GM23248 (cell line): Measurements from ENCODE around the gene PIAS3.

Experiments
- EZH2 ChIP-seq: fragments of 200-600 bp; sonication (generic); IDR thresholded peaks from 2 replicates; pipeline ENCODE4 v1.6.1; 2018; ENCODE audit warnings: antibody characterized with exemption, mild to moderate bottlenecking; ENCODE audit not compliant: insufficient read depth, poor library complexity, severe bottlenecking
- EZH2phosphoT487 ChIP-seq: fragments of 200-600 bp; sonication (generic); IDR thresholded peaks from 2 replicates; pipeline ENCODE4 v1.6.1; 2018; ENCODE audit warnings: antibody characterized with exemption, moderate library complexity, mild to moderate bottlenecking, low read depth; ENCODE audit not compliant: insufficient read depth

DNA sequence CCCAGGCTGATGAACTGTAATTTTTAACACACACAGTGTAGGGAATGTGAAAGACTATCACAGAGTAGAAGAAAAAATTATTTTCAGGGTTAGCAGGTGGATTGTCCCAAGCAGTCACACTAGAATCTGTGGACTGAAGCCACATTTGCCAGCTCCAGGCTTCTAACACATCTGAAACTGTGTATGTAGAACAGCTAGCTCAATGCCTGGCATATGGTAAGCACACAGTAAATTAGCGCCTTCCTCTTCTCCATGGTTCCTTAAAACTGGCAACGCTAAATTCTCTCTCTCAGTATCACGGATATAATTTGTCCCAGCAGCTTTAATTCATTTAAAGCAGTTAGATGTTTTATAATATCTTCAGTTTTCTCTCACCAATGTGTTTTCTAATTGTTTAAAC is 15.8 kb downstream of the PIAS3 start:
- TF ChIP-seq EZH2 (no peak), EZH2phosphoT487 (no peak)
